OCI-LY3 (cell line): ENCODE results near the gene SCFD1.

Experiments used
- H2AFZ ChIP-seq: fragments of 200-600, 300-600 bp; shearing (Covaris generic); 2 replicates; pipeline ENCODE4 v1.6.0; 2014; ENCODE audit warnings: antibody characterized with exemption, low read depth, low read length
- H3K27ac ChIP-seq: fragments of 200-600, 300-600 bp; sonication (generic); 2 replicates; pipeline ENCODE4 v1.5.1; 2014; ENCODE audit warnings: mild to moderate bottlenecking, low read length, moderate library complexity, mixed read lengths
- H3K27me3 ChIP-seq: fragments of 200-600, 300-600 bp; sonication (generic); 2 replicates; pipeline ENCODE4 v1.6.1; 2014; ENCODE audit warnings: low read depth, low read length, mixed read lengths
- H3K36me3 ChIP-seq: fragments of 200-600, 300-600 bp; sonication (generic); replicated peaks from 2 replicates; pipeline ENCODE3; 2014; ENCODE audit warnings: low read depth, low read length, mixed read lengths
- H3K4me1 ChIP-seq: fragments of 300-600, 200-600 bp; sonication (generic); 2 replicates; pipeline ENCODE4 v1.6.1; 2014; ENCODE audit warnings: low read length, mixed read lengths
- H3K4me2 ChIP-seq: fragments of 200-600, 300-600 bp; sonication (generic); 2 replicates; pipeline ENCODE4 v1.6.1; 2014; ENCODE audit warnings: low read length, mixed read lengths
- H3K4me3 ChIP-seq: fragments of 300-600, 200-600 bp; sonication (generic); 2 replicates; pipeline ENCODE4 v1.5.1; 2014; ENCODE audit warnings: antibody characterized with exemption, mild to moderate bottlenecking, low read length, moderate library complexity
- H3K79me2 ChIP-seq: fragments of 300-600, 200-600 bp; shearing (Covaris generic); 2 replicates; pipeline ENCODE4 v1.6.1; 2014; ENCODE audit warnings: mild to moderate bottlenecking, low read length, mixed read lengths
- H3K9ac ChIP-seq: fragments of 300-600, 200-600 bp; shearing (Covaris generic); 2 replicates; pipeline ENCODE4 v1.6.0; 2014; ENCODE audit warnings: mild to moderate bottlenecking, low read length, moderate library complexity
- H3K9me3 ChIP-seq: fragments of 200-600, 300-600 bp; shearing (Covaris generic); 2 replicates; pipeline ENCODE4 v1.6.1; 2014; ENCODE audit warnings: low read length, mixed read lengths; ENCODE audit not compliant: insufficient read depth
- H4K20me1 ChIP-seq: fragments of 200-600, 300-600 bp; sonication (generic); 2 replicates; pipeline ENCODE4 v1.6.1; 2016; ENCODE audit warnings: low read length, mixed read lengths; ENCODE audit not compliant: insufficient read depth
- CTCF ChIP-seq: fragments of 200-600, 300-600 bp; sonication (generic); IDR thresholded peaks from 2 replicates; pipeline ENCODE4 v1.5.1; 2014; ENCODE audit warnings: antibody characterized with exemption, low read length, low read depth
- EZH2phosphoT487 ChIP-seq: fragments of 200-600 bp; shearing (Covaris generic); IDR thresholded peaks from 2 replicates; pipeline ENCODE4 v1.6.1; 2018; ENCODE audit warnings: antibody characterized with exemption, mixed run types, low read depth

SCFD1 gene

GRCh38 chr14:30751646-30752416 lies 129.7 kb downstream of the SCFD1 start:
- Histone ChIP-seq H3K27me3 (no peaks in the 10 kb centered on the region), H3K4me2 (no peak overlapping the region), H3K4me3 (no peak overlapping the region), H2AFZ (no peak overlapping the region), H4K20me1 (no peaks in the 10 kb centered on the region), H3K36me3 (no peaks in the 10 kb centered on the region), H3K9me3 (no peaks in the 10 kb centered on the region), H3K79me2 (no peaks in the 10 kb centered on the region), H3K9ac (no peak overlapping the region), H3K27ac (no peak overlapping the region), H3K4me1 (no peaks in the 10 kb centered on the region)
- no peak for TF ChIP-seq EZH2phosphoT487
- peak; percentile 31 for TF ChIP-seq CTCF

GRCh38 chr14:30753452-30753851 lies 131.3 kb downstream of the SCFD1 start:
- TF ChIP-seq CTCF (no peak), EZH2phosphoT487 (no peak)
- Histone ChIP-seq H3K27me3 (no peaks in the 10 kb centered on the region), H3K4me1 (no peaks in the 10 kb centered on the region), H3K9ac (no peak overlapping the region), H3K36me3 (no peaks in the 10 kb centered on the region), H3K4me3 (no peak overlapping the region), H3K79me2 (no peaks in the 10 kb centered on the region), H3K9me3 (no peaks in the 10 kb centered on the region), H2AFZ (no peak overlapping the region), H3K27ac (no peak overlapping the region), H3K4me2 (no peak overlapping the region), H4K20me1 (no peaks in the 10 kb centered on the region)

- TF ChIP-seq CTCF (no peak), EZH2phosphoT487 (no peak)
- no peak overlapping the region for H3K27ac ChIP-seq
- H2AFZ ChIP-seq = no peak overlapping the region
- no peaks in the 10 kb centered on the region for H4K20me1 ChIP-seq
- no peaks in the 10 kb centered on the region for H3K4me1 ChIP-seq
- no peak overlapping the region for H3K4me2 ChIP-seq
- H3K9ac ChIP-seq = no peak overlapping the region
- no peaks in the 10 kb centered on the region for H3K36me3 ChIP-seq
- H3K9me3 ChIP-seq = no peaks in the 10 kb centered on the region
- no peak overlapping the region for H3K4me3 ChIP-seq
- H3K27me3 ChIP-seq = no peaks in the 10 kb centered on the region
- H3K79me2 ChIP-seq = no peaks in the 10 kb centered on the region
Observed at GRCh38 chr14:30754778-30755177, 132.7 kb downstream of the SCFD1 start.

GRCh38 chr14:30756594-30756993 lies 134.5 kb downstream of the SCFD1 start:
- TF ChIP-seq CTCF (0 out of 2 replicates have a peak, but pooled peaks have one; percentile 10), EZH2phosphoT487 (no peak)
- no peak overlapping the region for H3K4me2 ChIP-seq
- no peaks in the 10 kb centered on the region for H3K27me3 ChIP-seq
- no peaks in the 10 kb centered on the region for H3K36me3 ChIP-seq
- no peaks in the 10 kb centered on the region for H3K9me3 ChIP-seq
- H3K9ac ChIP-seq = no peak overlapping the region
- no peaks in the 10 kb centered on the region for H4K20me1 ChIP-seq
- H3K27ac ChIP-seq = no peak overlapping the region
- H3K4me3 ChIP-seq = no peak overlapping the region
- H3K79me2 ChIP-seq = no peaks in the 10 kb centered on the region
- no peaks in the 10 kb centered on the region for H3K4me1 ChIP-seq
- H2AFZ ChIP-seq = no peak overlapping the region
